ENCODE data around the gene DOCK3. TPM values are rescaled to one million over a fixed set of nuclear protein-coding genes. Genes with fewer than 3 reads are reported as not detected.
A peak's percentile ranks its signal among the peaks of the same experiment; 100 is the strongest.
"Not testable (repeated sequence)": the region's sequence is repeated elsewhere in the genome, so short reads cannot be mapped to it uniquely, and the experiment has no call there.

The DOCK3 gene
- polyA plus RNA-seq, 2 of the 4 experiments (the other 2 are of a cell fraction) = 0.40 to 0.46 TPM

GRCh38 chr3:50831009-50831408, 156.3 kb downstream of the DOCK3 start:
- H3K9me3 ChIP-seq; ATAC-seq; FAIRE-seq; H3K4me2 ChIP-seq; CTCF ChIA-PET; DNase-seq (ENCODE audit: low read depth in 1 of 2, low spot score in 1 of 2); H3K27ac ChIP-seq; H3K4me1 ChIP-seq; POLR2A ChIA-PET; H3K4me3 ChIP-seq: not testable (repeated sequence)
- peak; percentile 31; the same call in 1 of the 2 replicates for TF ChIP-seq ZC3H11A (IDR thresholded peaks at IDR 0.05)
- 15% methylated on average over 2 of the region's 2 CpGs for WGBS (ENCODE audit: missing lambda C conversion rate)

DNA sequence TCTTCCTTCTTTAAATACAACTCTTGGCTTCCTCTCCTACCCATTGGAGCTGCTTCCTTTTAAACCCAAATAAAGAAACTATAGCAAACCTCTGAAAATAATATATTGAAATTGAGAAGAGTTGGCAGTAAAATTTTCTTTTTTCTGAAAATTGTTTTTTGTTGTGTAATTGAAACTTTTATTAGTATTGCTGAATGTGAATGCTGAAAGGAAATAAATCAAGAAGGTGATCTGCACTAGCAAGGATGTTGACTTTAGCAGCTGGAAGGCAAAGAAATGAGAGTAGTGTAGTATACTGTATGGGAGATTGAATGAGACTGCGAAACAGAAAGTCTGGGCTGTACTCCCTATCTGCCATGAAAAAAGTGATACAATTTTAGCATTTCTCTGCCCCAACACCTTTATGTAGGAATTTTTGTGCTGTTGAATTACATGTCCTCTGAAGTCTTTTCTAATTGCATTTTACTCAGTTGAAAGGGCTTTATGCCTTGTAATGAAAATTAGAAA, 166.3 kb downstream of the DOCK3 start:
- no peak for FAIRE-seq
- POLR2A ChIA-PET = no interaction called here
- 0% methylated on average over 1 of the region's 1 CpG for WGBS (ENCODE audit: missing lambda C conversion rate)

DNA sequence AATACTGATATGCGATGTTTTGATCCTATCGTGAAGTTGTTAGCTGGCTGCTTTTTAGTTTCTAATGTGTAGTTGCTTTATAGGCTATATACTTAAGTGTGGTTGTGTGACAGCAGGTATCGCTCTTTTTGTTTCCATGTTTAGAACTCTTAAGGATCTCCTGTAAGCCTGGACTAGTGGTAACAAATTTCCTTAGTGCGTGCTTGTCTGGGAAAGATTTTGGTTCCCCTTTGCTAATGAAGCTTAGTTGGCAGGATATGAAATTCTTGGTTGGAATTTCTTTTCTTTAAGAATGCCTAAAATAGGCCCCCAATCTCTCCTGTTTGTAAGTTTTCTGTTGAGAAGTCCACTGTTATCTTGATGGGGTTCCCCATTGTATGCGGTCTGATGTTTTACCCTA, 173.6 kb downstream of the DOCK3 start:
- no peak overlapping the region for H3K27ac ChIP-seq
- peaks cover 3% of the 10 kb centered on the region; the same call in 1 of the 3 replicates for H3K9me3 ChIP-seq
- no peak overlapping the region for H3K4me3 ChIP-seq
- ChIA-PET POLR2A (no interaction called here), CTCF (no interaction called here)
- ATAC-seq (no peak), FAIRE-seq (no peak), DNase-seq (ENCODE audit: low read depth in 1 of 2, low spot score in 1 of 2) (no peak)
- no peak overlapping the region for H3K4me2 ChIP-seq
- no peaks in the 10 kb centered on the region for H3K4me1 ChIP-seq
- 72% methylated on average over 5 of the region's 5 CpGs for WGBS (ENCODE audit: missing lambda C conversion rate)
- TF ChIP-seq ZSCAN20 (CRISPR knock-in tag; IDR thresholded peaks at IDR 0.05) (no peak), MAX (IDR thresholded peaks at IDR 0.05) (no peak), MAZ (IDR thresholded peaks at IDR 0.05; ENCODE audit: borderline replicate concordance, low read depth, low read length) (no peak), CBX2 (IDR thresholded peaks at IDR 0.05; ENCODE audit: borderline replicate concordance, low read depth) (no peak), NFE2L2 (conservative IDR thresholded peaks at IDR 0.05; ENCODE audit: low read length) (no peak), E2F6 (IDR thresholded peaks at IDR 0.05; ENCODE audit: borderline replicate concordance, low read depth) (no peak)
- TF ChIP-seq, protein P1, sequence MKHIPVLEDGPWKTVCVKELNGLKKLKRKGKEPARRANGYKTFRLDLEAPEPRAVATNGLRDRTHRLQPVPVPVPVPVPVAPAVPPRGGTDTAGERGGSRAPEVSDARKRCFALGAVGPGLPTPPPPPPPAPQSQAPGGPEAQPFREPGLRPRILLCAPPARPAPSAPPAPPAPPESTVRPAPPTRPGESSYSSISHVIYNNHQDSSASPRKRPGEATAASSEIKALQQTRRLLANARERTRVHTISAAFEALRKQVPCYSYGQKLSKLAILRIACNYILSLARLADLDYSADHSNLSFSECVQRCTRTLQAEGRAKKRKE (CRISPR knock-in tag; IDR thresholded peaks at IDR 0.05; ENCODE audit: low read depth) = no peak

More for the DNA sequence above, 166.3 kb downstream of the DOCK3 start:
- ATAC-seq (no peak), DNase-seq (ENCODE audit: low read depth in 1 of 2, low spot score in 1 of 2) (no peak)
- Histone ChIP-seq H3K27ac (no peak overlapping the region), H3K4me2 (no peak overlapping the region), H3K4me1 (no peaks in the 10 kb centered on the region), H3K9me3 (no peaks in the 10 kb centered on the region), H3K4me3 (no peak overlapping the region)
- TF ChIP-seq E2F6 (IDR thresholded peaks at IDR 0.05; ENCODE audit: borderline replicate concordance, low read depth) (no peak), MYC (IDR thresholded peaks at IDR 0.05; ENCODE audit: borderline replicate concordance, low read length) (no peak), CBX8 (IDR thresholded peaks at IDR 0.05) (no peak), FOSL2 (IDR thresholded peaks at IDR 0.05) (no peak), FOSL2 (CRISPR knock-in tag; IDR thresholded peaks at IDR 0.05) (no peak), JUN (IDR thresholded peaks at IDR 0.05) (no peak)
- CTCF ChIA-PET = no interaction called here

- FAIRE-seq (no peak), DNase-seq (ENCODE audit: low read depth in 1 of 2, low spot score in 1 of 2) (no peak), ATAC-seq (no peak)
- 0% methylated on average over 1 of the region's 3 CpGs for WGBS (ENCODE audit: missing lambda C conversion rate)
- Histone ChIP-seq H3K4me2 (no peak overlapping the region), H3K4me3 (no peak overlapping the region), H3K4me1 (no peaks in the 10 kb centered on the region), H3K9me3 (peaks cover 6% of the 10 kb centered on the region; the same call in 2 of the 3 replicates), H3K27ac (no peak overlapping the region)
- ChIA-PET CTCF (no interaction called here), POLR2A (no interaction called here)
- TF ChIP-seq NR3C1 (IDR thresholded peaks at IDR 0.05) (no peak), JUNB (IDR thresholded peaks at IDR 0.05) (no peak), E2F6 (IDR thresholded peaks at IDR 0.05; ENCODE audit: borderline replicate concordance, low read depth) (no peak), HOXA7 (CRISPR knock-in tag; IDR thresholded peaks at IDR 0.05) (no peak), ZNF302 (CRISPR knock-in tag; IDR thresholded peaks at IDR 0.05) (no peak), EHMT2 (IDR thresholded peaks at IDR 0.05; ENCODE audit: low read depth) (no peak), SREBF2 (IDR thresholded peaks at IDR 0.05) (no peak), KDM1A (IDR thresholded peaks at IDR 0.05; ENCODE audit: low read depth) (no peak), SMC3 (IDR thresholded peaks at IDR 0.05) (no peak), RARB (CRISPR knock-in tag; IDR thresholded peaks at IDR 0.05) (no peak), NFE2L2 (conservative IDR thresholded peaks at IDR 0.05; ENCODE audit: low read length) (no peak), MAFK (IDR thresholded peaks at IDR 0.05; ENCODE audit: partially characterized antibody) (no peak)
- TF ChIP-seq, protein P1 (CRISPR knock-in tag; IDR thresholded peaks at IDR 0.05; ENCODE audit: low read depth) = no peak
Observed at GRCh38 chr3:50850639-50851511, 176.1 kb downstream of the DOCK3 start.

All from A549 (cell line).